H54 (cell line): ENCODE data around the gene GDE1.

Experiments
- DNase-seq: peaks from one replicate; pipeline ENCODE4 v3.0.0; 2011; ENCODE audit warnings: low spot score, mixed read lengths; ENCODE audit not compliant: insufficient read length
- FAIRE-seq: peaks from 3 replicates; lab custom pipeline; 2011; peaks lifted over from hg19 to GRCh38; lab: Jason Lieb, UNC
- POLR2A ChIP-seq: IDR thresholded peaks from 2 replicates; pipeline ENCODE4 v1.6.1; 2011; ENCODE audit warnings: low read depth, mild to moderate bottlenecking, low read length

The GDE1 gene

GRCh38 chr16:19540241-19540970 lies 18.5 kb upstream of the GDE1 start:
- TF ChIP-seq POLR2A: no peak
- FAIRE-seq (no peak), DNase-seq (no peak)

GRCh38 chr16:19532601-19533000 lies 10.7 kb upstream of the GDE1 start:
- no peak for FAIRE-seq
- no peak for DNase-seq
- TF ChIP-seq POLR2A: no peak

GRCh38 chr16:19528666-19529065 lies 6.8 kb upstream of the GDE1 start:
- no peak for TF ChIP-seq POLR2A
- DNase-seq (no peak), FAIRE-seq (no peak)

GRCh38 chr16:19527161-19527560 lies 5.3 kb upstream of the GDE1 start:
- DNase-seq (no peak), FAIRE-seq (no peak)

GRCh38 chr16:19525385-19525723 lies 3.5 kb upstream of the GDE1 start:
- TF ChIP-seq POLR2A: no peak
- FAIRE-seq (no peak), DNase-seq (no peak)

More at GRCh38 chr16:19527161-19527560, 5.3 kb upstream of the GDE1 start:
- no peak for TF ChIP-seq POLR2A

GRCh38 chr16:19524616-19525384 lies 2.9 kb upstream of the GDE1 start:
- FAIRE-seq: no peak
- no peak for DNase-seq
- no peak for TF ChIP-seq POLR2A

- DNase-seq: no peak
- no peak for FAIRE-seq
- no peak for TF ChIP-seq POLR2A
Observed at GRCh38 chr16:19524356-19524615, 2.4 kb upstream of the GDE1 start.

GRCh38 chr16:19523559-19524355 lies 1.9 kb upstream of the GDE1 start, which contains the start of gene CCP110:
Gene CCP110, plus strand, starts transcription at chr16:19523942. Its CDS starts 3,940 bp downstream, at chr16:19527882.
- FAIRE-seq: peak; percentile 60
- DNase-seq: peak; percentile 86
- TF ChIP-seq POLR2A: peak; percentile 78

- TF ChIP-seq POLR2A: no peak
- FAIRE-seq: no peak
- DNase-seq: no peak
Observed at GRCh38 chr16:19523184-19523558, 1.3 kb upstream of the GDE1 start.

GRCh38 chr16:19522760-19523159 lies 862 bp upstream of the GDE1 start:
- no peak for TF ChIP-seq POLR2A
- FAIRE-seq (no peak), DNase-seq (no peak)

GRCh38 chr16:19522397-19522732 lies 467 bp upstream of the GDE1 start:
- no peak for TF ChIP-seq POLR2A
- no peak for FAIRE-seq
- no peak for DNase-seq

GRCh38 chr16:19520861-19521331 lies 1.0 kb downstream of the GDE1 start:
- no peak for TF ChIP-seq POLR2A
- FAIRE-seq (peak; percentile 67), DNase-seq (no peak)

GRCh38 chr16:19518388-19518787 lies 3.5 kb downstream of the GDE1 start:
- TF ChIP-seq POLR2A: no peak
- FAIRE-seq (no peak), DNase-seq (no peak)

- TF ChIP-seq POLR2A: no peak
- FAIRE-seq (peak; percentile 68), DNase-seq (no peak)
Observed at GRCh38 chr16:19517424-19518089, 4.3 kb downstream of the GDE1 start.
